Heart left ventricle (tissue), 13 donors: Measurements from ENCODE around the gene TMEM272.

ENCODE experiments used
- CTCF ChIP-seq, 12 donors: fragments of 200-600 bp; sonication (generic) in 4 of 12; IDR thresholded peaks; one replicate each; pipeline versions ENCODE4 v1.5.0 to v1.8.0; 2018 to 2022; ENCODE audit warnings: antibody characterized with exemption in 12 of 12, mild to moderate bottlenecking in 5 of 12
- POLR2A ChIP-seq, 2 donors: fragments of 450-650 bp; IDR thresholded peaks; one replicate each; pipeline ENCODE4 v1.6.1; 2017; ENCODE audit warnings: antibody characterized with exemption in 2 of 2, mild to moderate bottlenecking in 2 of 2, moderate library complexity in 2 of 2
- donor health status: ischemic (EF 13 %, LVEDD 7.1; RV severe dilation, severe dysfunction).
- donor health status: DM: no; HTN: yes; CAD: no.
- donor health status: DM: no; HTN: no; CAD: no.
- donor health status: ischemic (EF 25% LVEDD 6.9; RV normal size, moderate dysfunction).
- donor health status: ischemic (EF 25% LVEDD 5.7; RV mildly dilated, moderate dysfunction).
- donor health status: ischemic (EF 35%, LVEDD 5.7; RV mildly dilated, moderate dysfunction).
- donor health status: nonischemic (EF 11% LVEDD 7.7; RV severe dilation, severe dysfunction).
- donor health status: DM: yes; HTN: yes; CAD: no.
- donor health status: PGD.
- donor health status: ischemic (EF 29% LVEDD 5.4; RV normal size, mild dysfunction).
- donor health status: nonischemic (EF 23%, LVEDD 6.1; RV moderate dilation, normal function).

- TF ChIP-seq CTCF (IDR thresholded peaks at IDR 0.05) (no peak), POLR2A (IDR thresholded peaks at IDR 0.05) (no peak)
These were observed 39.7 kb downstream of the TMEM272 start for GRCh38 chr13:51805313-51805712.
